ENCODE measurements around the gene BICD1.
"Not testable (repeated sequence)": the region's sequence is repeated elsewhere in the genome, so short reads cannot be mapped to it uniquely, and the experiment has no call there.

BICD1 gene

GRCh38 chr12:32230613-32230993, 124.0 kb downstream of the BICD1 start:
- no peak for DNase-seq (ENCODE audit: low spot score)
- no peak for TF ChIP-seq CTCF (IDR thresholded peaks at IDR 0.05; ENCODE audit: extremely low read depth, insufficient read depth, missing control alignments)
- in situ Hi-C loops (cut with MboI; ENCODE audit: low pct_unique_long_range_greater_than_20kb, low sequenced_read_pairs, unreplicated experiment), result no loop called here

GRCh38 chr12:32231361-32231760, 124.7 kb downstream of the BICD1 start:
- in situ Hi-C loops (cut with MboI; ENCODE audit: low pct_unique_long_range_greater_than_20kb, low sequenced_read_pairs, unreplicated experiment); DNase-seq (ENCODE audit: low spot score): not testable (repeated sequence)

- in situ Hi-C loops (cut with MboI; ENCODE audit: low pct_unique_long_range_greater_than_20kb, low sequenced_read_pairs, unreplicated experiment), result no loop called here
- no peak for DNase-seq (ENCODE audit: low spot score)
- no peak for TF ChIP-seq CTCF (IDR thresholded peaks at IDR 0.05; ENCODE audit: extremely low read depth, insufficient read depth, missing control alignments)
Observed at GRCh38 chr12:32233568-32233967, 126.9 kb downstream of the BICD1 start.

GRCh38 chr12:32235251-32235650, 128.6 kb downstream of the BICD1 start:
- no peak for DNase-seq (ENCODE audit: low spot score)
- TF ChIP-seq CTCF (IDR thresholded peaks at IDR 0.05; ENCODE audit: extremely low read depth, insufficient read depth, missing control alignments), result no peak
- in situ Hi-C loops (cut with MboI; ENCODE audit: low pct_unique_long_range_greater_than_20kb, low sequenced_read_pairs, unreplicated experiment), result no loop called here

GRCh38 chr12:32240162-32240561, 133.5 kb downstream of the BICD1 start:
- no peak for TF ChIP-seq CTCF (IDR thresholded peaks at IDR 0.05; ENCODE audit: extremely low read depth, insufficient read depth, missing control alignments)
- in situ Hi-C loops (cut with MboI; ENCODE audit: low pct_unique_long_range_greater_than_20kb, low sequenced_read_pairs, unreplicated experiment), result no loop called here
- no peak for DNase-seq (ENCODE audit: low spot score)

- no peak for TF ChIP-seq CTCF (IDR thresholded peaks at IDR 0.05; ENCODE audit: extremely low read depth, insufficient read depth, missing control alignments)
- DNase-seq (ENCODE audit: low spot score), result no peak
- in situ Hi-C loops (cut with MboI; ENCODE audit: low pct_unique_long_range_greater_than_20kb, low sequenced_read_pairs, unreplicated experiment), result no loop called here
Observed at GRCh38 chr12:32240831-32241230, 134.2 kb downstream of the BICD1 start.

GRCh38 chr12:32242641-32243040, 136.0 kb downstream of the BICD1 start:
- TF ChIP-seq CTCF (IDR thresholded peaks at IDR 0.05; ENCODE audit: extremely low read depth, insufficient read depth, missing control alignments), result no peak
- in situ Hi-C loops (cut with MboI; ENCODE audit: low pct_unique_long_range_greater_than_20kb, low sequenced_read_pairs, unreplicated experiment), result no loop called here
- DNase-seq (ENCODE audit: low spot score), result no peak
